ENCODE measurements around the gene ABCF1. TPM values are rescaled to one million over a fixed set of nuclear protein-coding genes. Genes with fewer than 3 reads are reported as not detected.

Gene ABCF1
- total RNA-seq, 1 donor from 2014 or later, result 71.5 TPM

DNA sequence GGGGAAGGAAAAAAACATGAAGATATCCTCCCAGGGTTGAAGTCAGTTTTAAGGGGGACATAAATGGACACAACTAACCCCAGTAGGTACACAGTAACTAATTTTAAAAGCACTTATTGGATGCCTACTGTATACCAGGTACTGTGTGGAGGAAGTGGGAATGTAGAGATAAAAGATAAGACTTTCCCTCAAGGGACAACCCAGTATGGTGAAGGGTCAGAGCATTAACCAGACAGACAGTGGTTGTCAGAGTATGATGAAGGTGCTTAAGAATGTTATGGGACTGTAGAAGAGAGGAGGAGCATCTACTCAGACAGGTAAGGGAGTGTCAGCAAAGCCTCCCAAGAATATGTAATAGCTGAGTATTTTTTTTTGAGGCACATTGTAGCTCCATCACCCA lies 906 bp downstream of the ABCF1 start:
- peaks cover 48% of the 10 kb centered on the region for H3K4me1 Mint-ChIP-seq

DNA sequence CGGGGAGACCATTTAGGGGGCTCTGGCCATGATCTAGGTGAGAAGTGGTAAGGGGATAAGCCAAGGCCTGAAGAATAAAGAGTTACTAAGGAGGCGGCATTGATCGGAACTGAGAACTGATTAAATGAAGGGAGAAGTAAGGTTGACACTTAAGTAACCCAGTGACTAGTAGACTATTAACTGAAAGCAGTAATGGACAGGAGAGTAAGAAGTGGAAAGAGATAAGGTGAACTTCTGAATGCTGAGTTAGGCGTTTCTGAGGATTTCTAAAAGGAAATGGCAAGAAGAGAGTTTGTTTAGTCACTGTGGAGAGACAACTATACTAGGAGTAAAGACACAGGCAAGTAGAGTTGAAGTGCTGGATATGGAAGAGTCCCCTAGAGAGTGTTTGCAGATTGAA lies 1.9 kb downstream of the ABCF1 start:
- peaks cover 48% of the 10 kb centered on the region for H3K4me1 Mint-ChIP-seq
- H3K4me3 Mint-ChIP-seq, result peak overlapping the region; percentile 5
- no peaks in the 10 kb centered on the region for H3K9me3 Mint-ChIP-seq
- TF ChIP-seq, protein P1, sequence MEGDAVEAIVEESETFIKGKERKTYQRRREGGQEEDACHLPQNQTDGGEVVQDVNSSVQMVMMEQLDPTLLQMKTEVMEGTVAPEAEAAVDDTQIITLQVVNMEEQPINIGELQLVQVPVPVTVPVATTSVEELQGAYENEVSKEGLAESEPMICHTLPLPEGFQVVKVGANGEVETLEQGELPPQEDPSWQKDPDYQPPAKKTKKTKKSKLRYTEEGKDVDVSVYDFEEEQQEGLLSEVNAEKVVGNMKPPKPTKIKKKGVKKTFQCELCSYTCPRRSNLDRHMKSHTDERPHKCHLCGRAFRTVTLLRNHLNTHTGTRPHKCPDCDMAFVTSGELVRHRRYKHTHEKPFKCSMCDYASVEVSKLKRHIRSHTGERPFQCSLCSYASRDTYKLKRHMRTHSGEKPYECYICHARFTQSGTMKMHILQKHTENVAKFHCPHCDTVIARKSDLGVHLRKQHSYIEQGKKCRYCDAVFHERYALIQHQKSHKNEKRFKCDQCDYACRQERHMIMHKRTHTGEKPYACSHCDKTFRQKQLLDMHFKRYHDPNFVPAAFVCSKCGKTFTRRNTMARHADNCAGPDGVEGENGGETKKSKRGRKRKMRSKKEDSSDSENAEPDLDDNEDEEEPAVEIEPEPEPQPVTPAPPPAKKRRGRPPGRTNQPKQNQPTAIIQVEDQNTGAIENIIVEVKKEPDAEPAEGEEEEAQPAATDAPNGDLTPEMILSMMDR (IDR thresholded peaks at IDR 0.05; ENCODE audit: unreplicated experiment), result no peak
- H3K27ac Mint-ChIP-seq, result peak overlapping the region; percentile 3
- H3K27me3 Mint-ChIP-seq (ENCODE audit: low read depth), result no peaks in the 10 kb centered on the region
- DNase-seq (ENCODE audit: low spot score in 2 of 2, unreplicated experiment in 2 of 2), result no peak
- peaks cover 11% of the 10 kb centered on the region for H3K36me3 Mint-ChIP-seq

More for the DNA sequence above, 906 bp downstream of the ABCF1 start:
- Mint-ChIP-seq H3K9me3 (no peaks in the 10 kb centered on the region), H3K27me3 (ENCODE audit: low read depth) (no peaks in the 10 kb centered on the region), H3K27ac (peak overlapping the region; percentile 100), H3K36me3 (peaks cover 2% of the 10 kb centered on the region), H3K4me3 (peak overlapping the region; percentile 95)
- TF ChIP-seq, protein P1 (IDR thresholded peaks at IDR 0.05; ENCODE audit: unreplicated experiment), result no peak
- no peak for DNase-seq (ENCODE audit: low spot score in 2 of 2, unreplicated experiment in 2 of 2)

DNA sequence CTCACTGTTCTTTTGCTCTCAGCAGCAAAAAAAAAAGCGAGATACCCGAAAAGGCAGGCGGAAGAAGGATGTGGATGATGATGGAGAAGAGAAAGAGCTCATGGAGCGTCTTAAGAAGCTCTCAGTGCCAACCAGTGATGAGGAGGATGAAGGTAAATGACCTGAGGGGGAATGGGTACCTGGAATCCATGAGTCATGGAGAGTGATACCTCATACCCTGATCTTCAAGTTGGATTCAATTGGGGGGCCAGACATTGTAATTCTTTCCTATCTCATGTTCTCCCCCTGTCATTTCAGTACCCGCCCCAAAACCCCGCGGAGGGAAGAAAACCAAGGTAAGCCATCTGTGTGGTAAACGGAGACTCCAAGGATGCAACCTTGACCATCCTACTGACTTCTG lies 6.8 kb downstream of the ABCF1 start:
- Mint-ChIP-seq H3K27ac (no peak overlapping the region), H3K27me3 (ENCODE audit: low read depth) (no peaks in the 10 kb centered on the region), H3K36me3 (peaks cover 43% of the 10 kb centered on the region), H3K4me3 (no peak overlapping the region), H3K4me1 (peaks cover 16% of the 10 kb centered on the region), H3K9me3 (no peaks in the 10 kb centered on the region)
- TF ChIP-seq, protein P1 (IDR thresholded peaks at IDR 0.05; ENCODE audit: unreplicated experiment), result no peak
- DNase-seq (ENCODE audit: low spot score in 2 of 2, unreplicated experiment in 2 of 2), result no peak

DNA sequence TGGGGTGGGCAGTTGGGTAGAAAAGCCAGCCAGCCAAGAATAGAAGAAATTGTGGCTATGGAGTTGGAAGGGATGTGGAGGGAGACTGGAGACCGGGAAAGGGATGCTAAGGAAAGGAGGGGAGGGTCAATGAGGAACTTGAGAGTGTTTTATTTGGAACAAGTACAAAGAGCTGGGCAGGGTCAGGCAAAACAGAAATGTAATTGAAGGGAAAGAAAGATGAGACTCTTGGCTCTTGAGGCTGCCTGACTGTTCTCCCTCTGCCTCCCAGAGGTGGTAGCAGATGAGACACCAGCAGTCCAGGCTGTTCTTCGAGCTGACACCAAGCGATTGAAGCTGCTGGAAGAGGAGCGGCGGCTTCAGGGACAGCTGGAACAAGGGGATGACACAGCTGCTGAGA lies 12.7 kb downstream of the ABCF1 start:
- Mint-ChIP-seq H3K4me3 (no peak overlapping the region), H3K36me3 (peaks cover 56% of the 10 kb centered on the region), H3K27me3 (ENCODE audit: low read depth) (no peaks in the 10 kb centered on the region), H3K9me3 (no peaks in the 10 kb centered on the region), H3K4me1 (no peaks in the 10 kb centered on the region), H3K27ac (no peak overlapping the region)
- DNase-seq (ENCODE audit: low spot score in 2 of 2, unreplicated experiment in 2 of 2), result no peak
- TF ChIP-seq, protein P1 (IDR thresholded peaks at IDR 0.05; ENCODE audit: unreplicated experiment), result no peak

DNA sequence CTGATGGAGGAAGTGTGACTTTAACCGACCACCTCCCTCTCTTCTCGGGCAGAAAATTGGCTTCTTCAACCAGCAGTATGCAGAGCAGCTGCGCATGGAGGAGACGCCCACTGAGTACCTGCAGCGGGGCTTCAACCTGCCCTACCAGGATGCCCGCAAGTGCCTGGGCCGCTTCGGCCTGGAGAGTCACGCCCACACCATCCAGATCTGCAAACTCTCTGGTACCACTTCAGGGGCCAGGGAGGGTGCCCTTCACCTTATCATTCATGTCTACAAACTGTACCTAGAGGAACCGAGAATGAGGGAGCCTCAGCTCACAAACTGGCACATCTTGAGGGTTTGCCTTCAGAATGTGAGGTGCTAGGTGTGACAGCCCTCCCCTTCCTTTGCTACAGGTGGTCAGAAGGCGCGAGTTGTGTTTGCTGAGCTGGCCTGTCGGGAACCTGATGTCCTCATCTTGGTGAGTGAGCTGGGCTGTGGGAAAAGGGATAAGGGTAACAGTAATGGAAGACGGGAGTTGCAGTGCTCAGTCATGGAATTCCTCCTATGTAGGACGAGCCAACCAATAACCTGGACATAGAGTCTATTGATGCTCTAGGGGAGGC lies 18.6 kb downstream of the ABCF1 start:
- H3K27me3 Mint-ChIP-seq (ENCODE audit: low read depth), result no peaks in the 10 kb centered on the region
- no peaks in the 10 kb centered on the region for H3K9me3 Mint-ChIP-seq
- H3K27ac Mint-ChIP-seq, result peak overlapping the region; percentile 96
- H3K4me1 Mint-ChIP-seq, result peaks cover 25% of the 10 kb centered on the region
- DNase-seq (ENCODE audit: low spot score in 2 of 2, unreplicated experiment in 2 of 2), result no peak
- peaks cover 41% of the 10 kb centered on the region for H3K36me3 Mint-ChIP-seq
- H3K4me3 Mint-ChIP-seq, result no peak overlapping the region
- TF ChIP-seq, protein P1 (IDR thresholded peaks at IDR 0.05; ENCODE audit: unreplicated experiment), result no peak
